GM23248 (cell line): ENCODE data around the gene FSTL4. TPM values are rescaled to one million over a fixed set of nuclear protein-coding genes. Genes with fewer than 3 reads are reported as not detected.

Source experiments
- DNase-seq: peaks from one replicate; pipeline ENCODE4 v3.0.0-alpha.2; 2015
- H2AFZ ChIP-seq: fragments of 200-600 bp; sonication (generic); 2 replicates; pipeline ENCODE4 v1.6.1; 2016; ENCODE audit warnings: antibody characterized with exemption
- H3F3A ChIP-seq: fragments of 200-600 bp; sonication (generic); 2 replicates; pipeline ENCODE4 v1.6.1; 2016; ENCODE audit warnings: mild to moderate bottlenecking, antibody characterized with exemption, mixed run types; ENCODE audit not compliant: insufficient read depth
- H3K27ac ChIP-seq: fragments of 200-600 bp; sonication (generic); 2 replicates; pipeline ENCODE4 v1.5.1; 2016; ENCODE audit warnings: mild to moderate bottlenecking
- H3K27me3 ChIP-seq: fragments of 200-600 bp; sonication (generic); replicated peaks from 2 replicates; pipeline ENCODE4 v1.6.1; 2016; ENCODE audit warnings: mild to moderate bottlenecking; ENCODE audit not compliant: insufficient read depth
- H3K36me3 ChIP-seq: fragments of 200-600 bp; sonication (generic); 2 replicates; pipeline ENCODE4 v1.6.1; 2016; ENCODE audit warnings: low read depth, mild to moderate bottlenecking
- H3K4me1 ChIP-seq: fragments of 200-600 bp; sonication (generic); 2 replicates; pipeline ENCODE4 v1.6.1; 2016; ENCODE audit warnings: mild to moderate bottlenecking; ENCODE audit not compliant: insufficient read depth
- H3K4me2 ChIP-seq: fragments of 200-600 bp; sonication (generic); one replicate; pipeline ENCODE4 v1.6.1; 2016; ENCODE audit warnings: mild to moderate bottlenecking; ENCODE audit not compliant: unreplicated experiment
- H3K4me3 ChIP-seq: fragments of 200-600 bp; sonication (generic); 2 replicates; pipeline ENCODE4 v1.5.1; 2016; ENCODE audit warnings: mild to moderate bottlenecking
- H3K79me2 ChIP-seq: fragments of 200-600 bp; sonication (generic); 2 replicates; pipeline ENCODE4 v1.6.1; 2016; ENCODE audit warnings: mild to moderate bottlenecking; ENCODE audit not compliant: insufficient read depth
- H3K9ac ChIP-seq: fragments of 200-600 bp; sonication (generic); 2 replicates; pipeline ENCODE4 v1.6.1; 2016; ENCODE audit warnings: mild to moderate bottlenecking
- H3K9me2 ChIP-seq: fragments of 200-600 bp; sonication (generic); 2 replicates; pipeline ENCODE4 v1.6.1; 2016; ENCODE audit warnings: mixed run types, mild to moderate bottlenecking, moderate library complexity; ENCODE audit not compliant: insufficient read depth
- H3K9me3 ChIP-seq: fragments of 200-600 bp; sonication (generic); one replicate; pipeline ENCODE4 v1.6.1; 2017; ENCODE audit warnings: low read depth
- H4K20me1 ChIP-seq: fragments of 200-600 bp; sonication (generic); 2 replicates; pipeline ENCODE4 v1.6.0; 2016; ENCODE audit not compliant: insufficient read depth
- EZH2 ChIP-seq: fragments of 200-600 bp; sonication (generic); IDR thresholded peaks from 2 replicates; pipeline ENCODE4 v1.6.1; 2018; ENCODE audit warnings: antibody characterized with exemption, mild to moderate bottlenecking; ENCODE audit not compliant: insufficient read depth, poor library complexity, severe bottlenecking
- EZH2phosphoT487 ChIP-seq: fragments of 200-600 bp; sonication (generic); IDR thresholded peaks from 2 replicates; pipeline ENCODE4 v1.6.1; 2018; ENCODE audit warnings: antibody characterized with exemption, moderate library complexity, mild to moderate bottlenecking, low read depth; ENCODE audit not compliant: insufficient read depth
- WGBS, 2 experiments: methylation state at CpG; one replicate each; pipeline ENCODE4 v1.1.6; 2015 to 2017; ENCODE audit warnings: low lambda C conversion rate in 2 of 2, low coverage in 1 of 2; ENCODE audit errors: missing lambda C conversion rate in 2 of 2; 5-methylcytosine and 5-hydroxymethylcytosine counted together
- in situ Hi-C: fragments of 300-500 bp; cut with MboI; formaldehyde crosslinking; loops from 2 replicates; pipeline ENCODE4 v1.15.0; 2020
- polyA plus RNA-seq: library from polyadenylated mRNA; unstranded; fragments of >200 nt; fragmentation: Nextera tagmentation; extraction: Ambion mirVana; gene quantifications from 2 replicates; pipeline ENCODE4 v1.2.1, GENCODE V29; 2016
- total RNA-seq: library from RNA; depleted of rRNA; stranded (reverse); fragments of >200 nt; shearing (Covaris generic); gene quantifications from 2 replicates; pipeline ENCODE4 v1.2.3, GENCODE V29; 2014

Gene FSTL4
- total and polyA plus RNA-seq, 2 experiments from 2014 or later = not detected

DNA sequence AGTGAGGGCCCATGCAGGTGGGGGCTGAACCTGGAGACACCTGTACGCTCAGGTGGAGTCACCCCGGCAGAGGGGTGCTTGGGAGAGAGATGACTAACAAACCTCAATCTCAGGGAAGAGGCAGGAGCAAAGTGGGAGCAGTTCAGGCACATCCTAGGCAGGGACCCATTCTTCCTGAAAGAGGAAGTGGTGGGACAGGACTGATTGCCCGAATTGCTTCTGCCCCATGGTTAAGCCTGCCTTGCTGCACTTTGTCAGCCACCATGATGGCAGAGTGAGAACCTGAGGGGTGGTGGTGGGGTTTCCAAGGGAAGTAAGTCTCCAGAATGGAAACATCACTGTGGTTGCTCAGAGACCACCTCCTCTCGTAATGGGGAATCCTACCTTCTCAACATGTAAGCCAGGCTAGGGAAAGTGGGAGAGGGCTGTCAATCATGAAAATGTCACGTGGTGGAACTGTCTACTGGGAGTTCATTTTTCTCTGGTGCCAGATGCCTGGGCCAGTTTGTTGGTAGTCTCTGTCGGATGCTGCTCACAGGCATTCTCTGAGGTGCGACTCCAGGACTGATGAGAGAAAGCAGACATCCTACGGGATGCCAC, 410.2 kb downstream of the FSTL4 start:
- TF ChIP-seq EZH2phosphoT487 (no peak), EZH2 (no peak)
- Histone ChIP-seq H3K4me3 (no peak overlapping the region), H3K79me2 (no peaks in the 10 kb centered on the region), H3K4me2 (no peak overlapping the region), H4K20me1 (no peaks in the 10 kb centered on the region), H3K27ac (no peak overlapping the region), H2AFZ (no peak overlapping the region), H3K9me2 (no peaks in the 10 kb centered on the region), H3F3A (peaks cover 18% of the 10 kb centered on the region; the same call in 1 of the 2 replicates), H3K36me3 (no peaks in the 10 kb centered on the region), H3K27me3 (peaks cover 33% of the 10 kb centered on the region), H3K4me1 (peaks cover 20% of the 10 kb centered on the region), H3K9me3 (no peaks in the 10 kb centered on the region), H3K9ac (no peak overlapping the region)
- in situ Hi-C loops = no loop called here
- 83 to 90% methylated on average over 8 of the region's 8 CpGs for WGBS, 2 experiments
- DNase-seq = no peak

- in situ Hi-C loops = no loop called here
- peaks cover 33% of the 10 kb centered on the region for H3K27me3 ChIP-seq
- peaks cover 17% of the 10 kb centered on the region for H3K4me1 ChIP-seq
These were observed 411.0 kb downstream of the FSTL4 start for GRCh38 chr5:133201310-133201709.

GRCh38 chr5:133200256-133200655, 412.1 kb downstream of the FSTL4 start:
- no peak for TF ChIP-seq EZH2
- TF ChIP-seq EZH2phosphoT487 = no peak
- Histone ChIP-seq H3K27ac (no peak overlapping the region), H3K27me3 (peaks cover 40% of the 10 kb centered on the region), H3K9me3 (no peaks in the 10 kb centered on the region), H3K9ac (no peak overlapping the region), H3K4me2 (no peak overlapping the region), H3K4me1 (peaks cover 7% of the 10 kb centered on the region), H3K79me2 (no peaks in the 10 kb centered on the region), H2AFZ (no peak overlapping the region), H3F3A (no peaks in the 10 kb centered on the region), H3K4me3 (no peak overlapping the region), H3K9me2 (no peaks in the 10 kb centered on the region), H4K20me1 (no peaks in the 10 kb centered on the region), H3K36me3 (no peaks in the 10 kb centered on the region)
- WGBS, 2 experiments = 53 to 67% methylated on average over 3 of the region's 3 CpGs
- in situ Hi-C loops = no loop called here
- DNase-seq = no peak

More at GRCh38 chr5:133201310-133201709, 411.0 kb downstream of the FSTL4 start:
- no peaks in the 10 kb centered on the region for H4K20me1 ChIP-seq
- no peak for DNase-seq
- WGBS, 2 experiments = 47 to 81% methylated on average over 1 of the region's 1 CpG
- H3K9ac ChIP-seq = no peak overlapping the region
- H3K9me3 ChIP-seq = no peaks in the 10 kb centered on the region
- peaks cover 9% of the 10 kb centered on the region; the same call in 1 of the 2 replicates for H3F3A ChIP-seq
- no peak for TF ChIP-seq EZH2
- no peak for TF ChIP-seq EZH2phosphoT487
- H3K79me2 ChIP-seq = no peaks in the 10 kb centered on the region
- no peak overlapping the region for H3K4me2 ChIP-seq
- H3K9me2 ChIP-seq = no peaks in the 10 kb centered on the region
- no peak overlapping the region for H2AFZ ChIP-seq
- no peaks in the 10 kb centered on the region for H3K36me3 ChIP-seq
- H3K27ac ChIP-seq = no peak overlapping the region
- H3K4me3 ChIP-seq = no peak overlapping the region

DNA sequence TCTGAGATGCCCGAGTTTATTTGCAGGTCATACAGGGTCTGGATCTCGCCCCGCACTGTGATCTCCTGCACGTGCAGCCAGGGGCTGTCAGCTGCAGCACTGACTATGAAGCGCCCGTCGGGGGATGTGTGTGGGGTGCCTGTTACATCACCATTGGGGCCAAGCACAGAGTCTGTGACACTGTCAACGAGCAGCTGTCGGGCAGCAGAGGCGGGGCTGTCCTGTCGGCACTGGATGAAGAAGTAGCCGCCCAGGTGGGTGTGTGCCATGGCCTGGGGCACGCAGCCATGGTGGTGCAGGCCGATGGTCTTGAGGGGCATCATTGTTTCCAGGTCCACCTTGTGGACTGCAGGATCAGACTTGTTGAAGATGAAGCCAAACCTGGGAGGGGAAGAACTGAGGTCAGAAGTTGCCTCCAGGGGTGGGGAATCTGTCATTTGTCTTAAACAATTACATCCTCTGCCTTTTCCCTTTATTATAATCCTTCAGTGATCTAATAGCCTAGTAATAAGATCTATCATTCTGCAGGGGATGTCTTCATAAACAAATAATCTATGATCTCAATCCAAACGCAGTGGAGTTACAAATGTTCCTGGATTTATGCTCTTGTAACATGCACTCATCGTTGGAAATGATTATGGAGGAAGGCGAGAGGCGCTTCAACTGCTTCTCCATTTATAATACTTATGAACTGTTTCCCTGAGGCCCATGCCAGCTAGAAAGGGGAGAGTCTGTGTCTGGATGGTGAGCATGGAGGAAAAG, 412.7 kb downstream of the FSTL4 start:
- Histone ChIP-seq H3K9ac (no peak overlapping the region), H3K4me1 (0 out of 2 replicates have a peak, but pooled peaks cover under 1% of the 10 kb centered on the region), H3K4me3 (no peak overlapping the region), H3K27me3 (peaks cover 40% of the 10 kb centered on the region), H3K9me2 (no peaks in the 10 kb centered on the region), H3K4me2 (no peak overlapping the region), H3K79me2 (no peaks in the 10 kb centered on the region), H3F3A (no peaks in the 10 kb centered on the region), H3K36me3 (no peaks in the 10 kb centered on the region), H2AFZ (no peak overlapping the region), H3K9me3 (no peaks in the 10 kb centered on the region), H3K27ac (no peak overlapping the region), H4K20me1 (no peaks in the 10 kb centered on the region)
- 11 to 15% methylated on average over 18 of the region's 18 CpGs for WGBS, 2 experiments
- TF ChIP-seq EZH2 = no peak
- TF ChIP-seq EZH2phosphoT487 = no peak
- in situ Hi-C loops = no loop called here
- no peak for DNase-seq
